ENCODE measurements around the gene TNFRSF9. TPM values are rescaled to one million over a fixed set of nuclear protein-coding genes. Genes with fewer than 3 reads are reported as not detected.

Gene TNFRSF9
- total RNA-seq, 4 donors from 2014 or later: 0.05 to 0.20 TPM; not detected in 2

DNA sequence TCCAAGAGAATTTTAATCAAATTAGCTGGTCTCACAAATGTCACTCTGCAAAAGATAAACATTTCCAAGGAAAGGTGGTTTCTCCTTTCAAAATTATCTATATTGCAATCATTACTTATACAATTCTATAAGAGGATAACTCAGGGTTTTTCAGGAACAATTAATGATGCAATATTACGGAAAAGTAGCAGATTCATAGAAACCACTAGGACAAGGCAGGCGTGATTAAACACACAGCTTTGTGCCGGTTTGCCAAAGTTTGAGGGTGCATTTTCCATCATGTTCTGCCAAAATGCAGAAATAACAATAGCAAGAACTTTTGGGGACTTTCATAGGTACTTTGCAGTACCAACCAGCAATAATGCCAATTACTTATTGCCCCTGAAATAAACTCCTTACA lies 605 bp downstream of the TNFRSF9 start:
- H3K27ac ChIP-seq: no peak overlapping the region
- ATAC-seq (no peak), DNase-seq (no peak)
- no peak for TF ChIP-seq POLR2A (IDR thresholded peaks at IDR 0.05)
- TF ChIP-seq, protein P1, sequence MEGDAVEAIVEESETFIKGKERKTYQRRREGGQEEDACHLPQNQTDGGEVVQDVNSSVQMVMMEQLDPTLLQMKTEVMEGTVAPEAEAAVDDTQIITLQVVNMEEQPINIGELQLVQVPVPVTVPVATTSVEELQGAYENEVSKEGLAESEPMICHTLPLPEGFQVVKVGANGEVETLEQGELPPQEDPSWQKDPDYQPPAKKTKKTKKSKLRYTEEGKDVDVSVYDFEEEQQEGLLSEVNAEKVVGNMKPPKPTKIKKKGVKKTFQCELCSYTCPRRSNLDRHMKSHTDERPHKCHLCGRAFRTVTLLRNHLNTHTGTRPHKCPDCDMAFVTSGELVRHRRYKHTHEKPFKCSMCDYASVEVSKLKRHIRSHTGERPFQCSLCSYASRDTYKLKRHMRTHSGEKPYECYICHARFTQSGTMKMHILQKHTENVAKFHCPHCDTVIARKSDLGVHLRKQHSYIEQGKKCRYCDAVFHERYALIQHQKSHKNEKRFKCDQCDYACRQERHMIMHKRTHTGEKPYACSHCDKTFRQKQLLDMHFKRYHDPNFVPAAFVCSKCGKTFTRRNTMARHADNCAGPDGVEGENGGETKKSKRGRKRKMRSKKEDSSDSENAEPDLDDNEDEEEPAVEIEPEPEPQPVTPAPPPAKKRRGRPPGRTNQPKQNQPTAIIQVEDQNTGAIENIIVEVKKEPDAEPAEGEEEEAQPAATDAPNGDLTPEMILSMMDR (IDR thresholded peaks at IDR 0.05 in 4 of 5, conservative IDR thresholded peaks at IDR 0.05 in 1 of 5): no peak
- no peak overlapping the region for H3K4me3 ChIP-seq
- H3K27me3 ChIP-seq: peaks cover 22 to 58% (median 40%) of the 10 kb centered on the region in 3 donors
- peaks cover 2 to 7% of the 10 kb centered on the region in 2 donors for H3K4me1 ChIP-seq
- no peaks in the 10 kb centered on the region for H3K9me3 ChIP-seq
- in situ Hi-C loops (cut with MboI; ENCODE audit: low sequenced_read_pairs in 4 of 4) (no loop called here), intact Hi-C loops (cut with DNase I; ENCODE audit: low total_unique reads) (no loop called here)
- no peaks in the 10 kb centered on the region for H3K36me3 ChIP-seq

DNA sequence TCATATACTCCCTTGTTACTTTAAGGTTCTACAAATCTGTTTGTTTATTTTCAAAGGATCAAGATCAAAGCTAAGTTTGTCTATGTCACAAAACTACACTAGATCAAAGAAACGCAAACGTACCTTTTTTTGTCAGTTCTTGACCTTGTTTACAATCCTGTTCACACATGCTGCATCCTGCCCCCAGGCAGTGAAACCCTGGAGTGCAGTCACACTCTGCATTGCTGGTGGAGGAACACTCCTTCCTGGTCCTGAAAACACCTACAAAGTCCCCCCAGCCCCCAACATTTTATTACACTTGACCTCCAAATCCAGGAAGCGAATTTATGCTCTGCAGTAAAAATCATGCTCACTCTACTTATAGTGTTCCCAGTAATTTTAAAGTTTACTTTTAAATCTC lies 2.6 kb downstream of the TNFRSF9 start:
- intact Hi-C loops (cut with DNase I; ENCODE audit: low total_unique reads) (no loop called here), in situ Hi-C loops (cut with MboI; ENCODE audit: low sequenced_read_pairs in 4 of 4) (no loop called here)
- no peak for TF ChIP-seq POLR2A (IDR thresholded peaks at IDR 0.05)
- TF ChIP-seq, protein P1 (IDR thresholded peaks at IDR 0.05 in 4 of 5, conservative IDR thresholded peaks at IDR 0.05 in 1 of 5): no peak
- Histone ChIP-seq H3K4me3 (no peak overlapping the region), H3K4me1 (peaks cover 2 to 7% of the 10 kb centered on the region in 2 donors), H3K27ac (no peak overlapping the region), H3K36me3 (no peaks in the 10 kb centered on the region), H3K27me3 (peaks cover 25 to 55% (median 40%) of the 10 kb centered on the region in 3 donors), H3K9me3 (no peaks in the 10 kb centered on the region)
- ATAC-seq (no peak), DNase-seq (no peak)

DNA sequence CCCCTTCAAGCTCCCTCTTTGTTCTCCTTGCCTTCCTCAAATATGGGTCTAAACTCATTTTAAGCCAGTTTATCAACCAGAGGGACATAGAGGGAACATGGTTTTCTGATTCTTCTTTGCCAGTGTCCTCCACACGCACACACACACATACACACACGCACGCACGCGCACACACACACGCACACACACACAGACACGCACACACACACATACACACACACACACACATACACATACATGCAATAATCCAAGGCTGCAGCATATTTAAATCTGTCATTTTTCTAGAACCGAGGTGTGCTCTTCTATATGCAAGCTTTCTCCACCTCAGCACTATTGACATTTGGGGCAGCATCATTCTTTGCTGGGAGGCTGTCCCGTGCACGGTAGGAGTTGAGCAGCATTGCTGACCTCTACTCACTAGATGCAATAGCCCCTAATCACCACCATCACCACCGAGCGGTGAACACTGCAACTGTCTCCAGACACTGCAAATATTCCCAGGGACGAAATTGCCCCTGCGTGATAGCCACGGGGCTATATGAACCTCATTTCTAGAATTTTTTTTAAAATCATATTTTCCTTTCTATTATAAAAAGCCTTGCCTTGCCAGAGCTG lies 8.0 kb downstream of the TNFRSF9 start:
- Histone ChIP-seq H3K9me3 (no peaks in the 10 kb centered on the region), H3K4me3 (no peak overlapping the region), H3K36me3 (no peaks in the 10 kb centered on the region), H3K27me3 (peaks cover 8 to 11% (median 10%) of the 10 kb centered on the region in 3 donors), H3K4me1 (no peaks in the 10 kb centered on the region), H3K27ac (no peak overlapping the region)
- DNase-seq (no peak), ATAC-seq (no peak)
- in situ Hi-C loops (cut with MboI; ENCODE audit: low sequenced_read_pairs in 4 of 4): no loop called here
- intact Hi-C loops (cut with DNase I; ENCODE audit: low total_unique reads): no loop called here
- TF ChIP-seq, protein P1 (IDR thresholded peaks at IDR 0.05 in 4 of 5, conservative IDR thresholded peaks at IDR 0.05 in 1 of 5): no peak
- no peak for TF ChIP-seq POLR2A (IDR thresholded peaks at IDR 0.05)

DNA sequence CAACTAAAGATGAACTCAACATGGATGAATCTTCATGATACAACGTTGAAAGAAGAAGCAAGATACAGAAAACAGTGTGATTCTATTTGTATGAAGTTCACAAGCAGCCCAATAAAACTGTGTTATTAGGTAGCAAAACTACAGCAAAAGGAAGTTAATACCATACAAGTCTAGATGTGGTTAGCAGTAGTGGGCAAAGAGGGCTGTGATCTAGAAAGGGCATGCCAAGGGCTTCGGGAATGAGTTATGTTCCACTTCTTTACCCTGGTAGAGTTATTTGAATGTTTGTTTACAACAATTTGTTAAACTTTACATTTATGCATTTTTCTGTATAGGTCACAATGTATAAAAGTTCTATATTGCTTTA lies 9.2 kb downstream of the TNFRSF9 start:
- ATAC-seq (no peak), DNase-seq (no peak)
- in situ Hi-C loops (cut with MboI; ENCODE audit: low sequenced_read_pairs in 4 of 4): no loop called here

More for the DNA sequence above, 9.2 kb downstream of the TNFRSF9 start:
- Histone ChIP-seq H3K27ac (no peak overlapping the region), H3K36me3 (no peaks in the 10 kb centered on the region), H3K4me1 (no peaks in the 10 kb centered on the region), H3K27me3 (peaks cover 0 to 20% (median 7%) of the 10 kb centered on the region in 3 donors), H3K4me3 (no peak overlapping the region), H3K9me3 (no peaks in the 10 kb centered on the region)
- intact Hi-C loops (cut with DNase I; ENCODE audit: low total_unique reads): no loop called here
- no peak for TF ChIP-seq POLR2A (IDR thresholded peaks at IDR 0.05)
- TF ChIP-seq, protein P1 (IDR thresholded peaks at IDR 0.05 in 4 of 5, conservative IDR thresholded peaks at IDR 0.05 in 1 of 5): no peak
